Measurements from ENCODE around the gene GRHL1.

The GRHL1 gene

GRCh38 chr2:10002109-10002508, 50.6 kb downstream of the GRHL1 start:
- Histone ChIP-seq H3K36me3 (no peaks in the 10 kb centered on the region), H3K4me1 (peaks cover 18% of the 10 kb centered on the region), H3K27me3 (no peaks in the 10 kb centered on the region), H3K9me3 (peaks cover 10% of the 10 kb centered on the region), H3K4me2 (no peak overlapping the region), H3K9ac (no peak overlapping the region), H3K27ac (no peak overlapping the region), H3K4me3 (no peak overlapping the region), H4K20me1 (no peaks in the 10 kb centered on the region)
- TF ChIP-seq Cebpa-rat (IDR thresholded peaks at IDR 0.05): no peak

- Histone ChIP-seq H3K36me3 (no peaks in the 10 kb centered on the region), H3K4me1 (peaks cover 24% of the 10 kb centered on the region), H4K20me1 (no peaks in the 10 kb centered on the region), H3K4me3 (no peak overlapping the region), H3K9ac (no peak overlapping the region), H3K4me2 (no peak overlapping the region), H3K9me3 (peaks cover 10% of the 10 kb centered on the region), H3K27me3 (no peaks in the 10 kb centered on the region), H3K27ac (no peak overlapping the region)
- TF ChIP-seq Cebpa-rat (IDR thresholded peaks at IDR 0.05): no peak
Observed at GRCh38 chr2:10002681-10003080, 51.2 kb downstream of the GRHL1 start.

- Histone ChIP-seq H3K9ac (no peak overlapping the region), H3K4me1 (peaks cover 32% of the 10 kb centered on the region), H4K20me1 (no peaks in the 10 kb centered on the region), H3K36me3 (no peaks in the 10 kb centered on the region), H3K4me3 (no peak overlapping the region), H3K27me3 (no peaks in the 10 kb centered on the region), H3K4me2 (no peak overlapping the region), H3K9me3 (peaks cover 10% of the 10 kb centered on the region), H3K27ac (no peak overlapping the region)
- TF ChIP-seq Cebpa-rat (IDR thresholded peaks at IDR 0.05): no peak
Observed at GRCh38 chr2:10003206-10004125, 52.0 kb downstream of the GRHL1 start.

GRCh38 chr2:10004401-10004800, 52.9 kb downstream of the GRHL1 start:
- peaks cover 41% of the 10 kb centered on the region for H3K4me1 ChIP-seq
- H3K27me3 ChIP-seq: no peaks in the 10 kb centered on the region

GRCh38 chr2:10004836-10005235, 53.3 kb downstream of the GRHL1 start:
- H3K9ac ChIP-seq: no peak overlapping the region
- H3K9me3 ChIP-seq: peaks cover 10% of the 10 kb centered on the region
- H3K27me3 ChIP-seq: no peaks in the 10 kb centered on the region
- no peaks in the 10 kb centered on the region for H3K36me3 ChIP-seq
- no peak overlapping the region for H3K4me2 ChIP-seq
- no peak overlapping the region for H3K27ac ChIP-seq
- no peaks in the 10 kb centered on the region for H4K20me1 ChIP-seq
- no peak for TF ChIP-seq Cebpa-rat (IDR thresholded peaks at IDR 0.05)
- H3K4me3 ChIP-seq: no peak overlapping the region
- peaks cover 46% of the 10 kb centered on the region for H3K4me1 ChIP-seq

More at GRCh38 chr2:10004401-10004800, 52.9 kb downstream of the GRHL1 start:
- no peak for TF ChIP-seq Cebpa-rat (IDR thresholded peaks at IDR 0.05)
- no peak overlapping the region for H3K27ac ChIP-seq
- no peak overlapping the region for H3K4me3 ChIP-seq
- H4K20me1 ChIP-seq: no peaks in the 10 kb centered on the region
- no peak overlapping the region for H3K4me2 ChIP-seq
- no peak overlapping the region for H3K9ac ChIP-seq
- no peaks in the 10 kb centered on the region for H3K36me3 ChIP-seq
- peaks cover 10% of the 10 kb centered on the region for H3K9me3 ChIP-seq

- H3K9me3 ChIP-seq: peaks cover 10% of the 10 kb centered on the region
- no peaks in the 10 kb centered on the region for H3K36me3 ChIP-seq
Observed at GRCh38 chr2:10005461-10006235, 54.2 kb downstream of the GRHL1 start.

GRCh38 chr2:10006236-10007161, 55.0 kb downstream of the GRHL1 start:
- Histone ChIP-seq H3K4me1 (peaks cover 54% of the 10 kb centered on the region), H3K27ac (0 out of 2 replicates have a peak overlapping the region, but pooled peaks have one; percentile 78), H3K9me3 (peaks cover 10% of the 10 kb centered on the region), H4K20me1 (no peaks in the 10 kb centered on the region), H3K36me3 (no peaks in the 10 kb centered on the region), H3K4me3 (no peak overlapping the region), H3K4me2 (peak overlapping the region; percentile 73), H3K9ac (no peak overlapping the region), H3K27me3 (no peaks in the 10 kb centered on the region)
- TF ChIP-seq Cebpa-rat (IDR thresholded peaks at IDR 0.05): no peak

More at GRCh38 chr2:10005461-10006235, 54.2 kb downstream of the GRHL1 start:
- H3K4me3 ChIP-seq: no peak overlapping the region
- no peak overlapping the region for H3K27ac ChIP-seq
- no peaks in the 10 kb centered on the region for H3K27me3 ChIP-seq
- peaks cover 54% of the 10 kb centered on the region for H3K4me1 ChIP-seq
- TF ChIP-seq Cebpa-rat (IDR thresholded peaks at IDR 0.05): no peak
- no peak overlapping the region for H3K9ac ChIP-seq
- H3K4me2 ChIP-seq: peak overlapping the region; percentile 38
- no peaks in the 10 kb centered on the region for H4K20me1 ChIP-seq

- Histone ChIP-seq H4K20me1 (no peaks in the 10 kb centered on the region), H3K4me3 (no peak overlapping the region), H3K27ac (peak overlapping the region; percentile 78), H3K4me1 (peaks cover 54% of the 10 kb centered on the region), H3K9ac (no peak overlapping the region), H3K9me3 (peaks cover 10% of the 10 kb centered on the region), H3K4me2 (peak overlapping the region; percentile 73), H3K36me3 (no peaks in the 10 kb centered on the region), H3K27me3 (no peaks in the 10 kb centered on the region)
- no peak for TF ChIP-seq Cebpa-rat (IDR thresholded peaks at IDR 0.05)
Observed at GRCh38 chr2:10007435-10007834, 55.9 kb downstream of the GRHL1 start.

All from BLaER1 (cell line).